Suppressor macrophage (primary cell): ENCODE measurements around the gene DDA1.
A peak's percentile ranks its signal among the peaks of the same experiment; 100 is the strongest.
"Not testable (repeated sequence)": the region's sequence is repeated elsewhere in the genome, so short reads cannot be mapped to it uniquely, and the experiment has no call there.

ENCODE experiments used
- DNase-seq, 4 experiments: peaks; one replicate each; pipeline ENCODE4 v3.0.0-alpha.2; 2020 to 2022
- total RNA-seq, 17 experiments: gene quantifications; one replicate each; lab custom pipeline; 2026; ENCODE audit warnings: mixed read lengths in 6 of 17, inconsistent platforms in 3 of 17; lab: John Stamatoyannopoulos, UW

Gene DDA1
- total RNA-seq = 17.9 to 37.9 (median 21.4) reads per million in 17 experiments

- DNase-seq = peak; percentile 99 to 100 (median 100)
Measured at GRCh38 chr19:17309198-17309964, at the start of gene DDA1. Gene DDA1, plus strand, starts transcription at chr19:17309563. Its CDS starts 92 bp downstream, at chr19:17309655.

- no peak for DNase-seq
Measured at GRCh38 chr19:17259934-17260333, 49.4 kb upstream of the DDA1 start.

DNA sequence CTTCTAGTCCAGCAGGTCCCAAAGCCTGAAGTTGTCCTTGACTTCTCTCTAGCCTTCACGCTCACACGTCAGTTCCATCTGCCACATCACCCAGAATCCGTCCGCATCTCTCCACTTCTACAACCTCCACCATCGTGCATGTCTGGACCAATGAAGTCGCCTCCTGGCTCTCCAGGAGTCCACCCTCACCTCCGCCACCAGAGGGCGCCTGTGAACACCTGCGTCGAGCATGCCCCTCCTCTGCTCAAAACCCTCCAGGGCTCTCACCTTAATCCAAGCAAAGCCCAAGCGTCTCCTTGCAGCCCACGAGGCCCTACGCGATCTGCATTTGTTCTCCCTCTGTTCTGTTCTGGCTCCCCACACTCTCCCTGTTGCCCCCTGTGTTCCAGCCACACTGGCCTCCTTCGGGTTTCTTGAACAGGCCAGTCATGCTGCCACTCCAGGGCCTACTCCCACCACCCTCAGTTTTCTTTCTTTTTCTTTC lies 48.5 kb upstream of the DDA1 start:
- peak; percentile 82 to 93 (median 88) for DNase-seq

DNA sequence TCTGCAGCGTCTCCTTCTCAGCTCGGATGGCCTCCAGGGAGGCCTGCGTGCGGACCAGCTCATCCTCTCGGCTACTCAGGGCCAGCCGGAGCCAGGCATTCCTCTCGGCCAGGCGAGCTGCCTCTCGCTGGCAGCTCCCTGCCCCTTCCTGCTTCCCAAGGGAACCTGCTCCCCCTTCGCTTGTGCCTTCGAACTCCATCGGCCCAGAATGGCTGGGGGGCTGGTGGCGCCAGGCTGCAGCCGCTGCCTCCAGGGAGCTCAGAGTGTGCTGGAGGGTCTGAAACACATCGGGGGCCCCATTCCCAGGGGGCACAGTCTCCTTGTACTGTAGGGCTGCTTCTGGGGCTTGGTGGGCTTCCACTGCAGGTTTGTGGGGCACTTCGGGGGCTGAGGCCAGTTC lies 46.8 kb upstream of the DDA1 start:
- no peak for DNase-seq

DNA sequence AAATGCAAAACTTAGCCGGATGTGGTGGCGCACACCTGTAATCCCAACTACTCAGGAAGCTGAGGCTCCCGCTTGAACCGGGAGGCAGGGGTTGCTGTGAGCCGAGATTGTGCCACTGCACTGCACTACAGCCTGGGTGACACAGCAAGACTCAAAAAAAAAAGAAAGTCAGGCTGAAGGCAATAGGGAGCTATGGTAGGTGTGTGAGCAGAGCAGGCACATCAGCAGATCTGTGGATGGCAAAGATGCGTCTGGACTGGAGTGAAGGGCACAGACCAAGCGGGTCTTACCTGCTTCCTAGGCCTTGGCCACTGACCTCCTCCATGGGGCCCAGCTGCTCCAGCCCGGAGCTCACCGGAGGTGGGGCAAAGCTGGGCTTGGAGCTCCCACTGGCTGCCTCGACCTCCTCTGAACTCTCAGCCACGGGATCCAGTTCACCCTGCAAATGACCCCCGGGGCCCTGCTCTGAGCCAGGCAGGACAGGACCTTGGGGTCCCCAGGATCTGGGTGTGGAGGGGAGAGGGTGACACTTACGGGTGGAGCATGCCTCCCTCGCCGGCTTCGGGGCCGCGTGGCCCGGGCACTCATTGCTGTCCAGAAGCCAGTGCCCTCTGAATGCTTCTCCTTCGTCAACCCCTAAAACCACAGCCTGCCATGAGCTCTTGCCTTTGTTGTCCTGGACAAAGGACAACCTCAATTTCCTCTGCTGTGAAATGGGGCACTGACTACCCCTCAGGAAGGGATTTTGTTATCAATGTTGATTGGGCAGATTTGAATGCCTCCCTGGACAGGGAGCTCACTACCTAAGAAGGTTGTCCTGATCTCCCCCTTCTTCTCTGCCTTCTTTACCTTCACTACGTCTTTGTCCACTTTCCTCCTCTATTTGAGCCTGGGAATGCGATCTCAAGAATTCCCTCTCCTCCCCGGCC lies 45.4 kb upstream of the DDA1 start:
- no peak for DNase-seq

GRCh38 chr19:17264641-17264979 lies 44.8 kb upstream of the DDA1 start, which contains the start of gene USHBP1:
Gene USHBP1, minus strand, starts transcription at chr19:17264745. Its CDS starts 446 bp downstream, at chr19:17264299.
- no peak for DNase-seq

DNA sequence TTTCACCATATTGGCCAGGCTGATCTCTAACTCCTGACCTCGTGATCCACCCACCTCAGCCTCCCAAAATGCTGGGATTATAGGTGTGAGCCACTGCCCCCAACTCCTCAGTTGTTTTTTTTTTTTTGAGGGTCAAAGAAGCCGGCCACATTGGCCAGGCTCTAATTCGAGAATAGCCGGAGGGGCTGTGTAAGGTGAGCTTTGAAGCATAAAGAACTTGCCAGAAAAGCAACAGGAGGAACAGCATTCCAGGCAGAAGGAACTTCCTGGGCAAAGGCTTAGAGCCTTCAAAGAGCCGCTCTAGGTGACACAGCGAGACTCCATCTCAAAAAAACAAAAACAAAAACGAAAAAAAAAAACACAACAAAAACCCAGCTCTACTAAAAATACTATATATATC lies 43.3 kb upstream of the DDA1 start:
- DNase-seq = no peak

DNA sequence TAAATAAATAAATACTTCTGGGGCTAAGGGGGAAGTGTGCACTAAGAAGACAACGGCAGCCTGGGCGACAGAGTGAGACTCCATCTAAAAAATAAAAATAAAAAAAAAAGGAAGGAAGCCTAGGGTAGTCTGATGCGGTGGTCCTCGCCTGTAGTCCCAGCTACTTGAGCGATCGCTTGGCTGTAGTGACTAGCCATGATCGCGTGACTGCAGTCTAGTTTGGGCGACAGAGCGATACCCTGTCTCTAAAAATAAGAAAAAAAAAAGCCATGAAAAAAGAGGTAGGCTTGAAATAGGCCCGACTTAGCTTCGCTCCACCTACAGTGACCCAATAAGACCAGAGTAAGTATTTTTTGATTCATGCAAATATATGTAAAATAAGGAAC lies 42.8 kb upstream of the DDA1 start:
- DNase-seq = peak in 2 of 4 experiments; percentile 26 to 39

- peak; percentile 95 to 97 (median 97) for DNase-seq
Measured at GRCh38 chr19:17266975-17267788, 42.2 kb upstream of the DDA1 start, which contains the start of gene BABAM1. Gene BABAM1, plus strand, starts transcription at chr19:17267443. Its CDS starts 1,364 bp downstream, at chr19:17268807.

- DNase-seq = no peak
Measured at GRCh38 chr19:17268754-17269153, 40.6 kb upstream of the DDA1 start.

DNA sequence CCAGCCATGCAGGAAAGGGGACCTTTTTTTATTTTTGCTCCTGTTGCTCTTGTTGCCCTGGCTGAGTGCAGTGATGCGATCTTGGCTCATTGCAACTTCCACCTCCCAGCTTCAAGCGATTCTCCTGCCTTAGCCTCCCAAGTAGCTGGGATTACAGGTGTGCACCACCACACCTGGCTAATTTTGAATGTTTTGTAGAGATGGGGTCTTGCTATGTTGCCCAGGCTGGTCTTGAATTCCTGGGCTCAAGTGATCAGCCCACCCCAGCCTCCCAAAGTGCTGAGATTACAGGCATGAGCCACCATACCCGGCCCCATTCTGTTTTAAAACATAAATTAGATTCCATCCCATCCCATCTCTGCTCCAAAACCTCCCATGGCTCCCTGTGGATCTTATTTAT lies 34.5 kb upstream of the DDA1 start:
- not testable (repeated sequence) for DNase-seq

- no peak for DNase-seq
Measured at GRCh38 chr19:17275441-17276175, 33.8 kb upstream of the DDA1 start.

DNA sequence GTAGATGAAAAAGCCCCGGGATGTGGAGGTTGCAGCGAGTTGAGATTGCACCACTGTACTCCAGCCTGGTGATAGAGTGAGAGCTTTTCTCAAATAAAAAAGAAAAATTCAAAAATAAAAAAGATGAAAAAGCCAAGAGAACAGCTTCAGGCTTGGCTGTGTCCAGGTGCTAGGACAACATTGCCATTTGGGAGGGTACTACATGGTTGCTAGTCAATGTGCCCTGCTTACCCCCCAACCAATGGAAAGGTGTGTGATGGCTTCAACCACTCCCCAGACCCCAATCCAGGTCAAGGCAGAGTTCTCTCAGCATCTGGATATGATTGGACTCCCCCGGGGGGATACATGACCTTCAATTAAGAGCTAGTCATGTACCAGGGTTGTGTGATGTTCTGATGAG lies 29.9 kb upstream of the DDA1 start:
- no peak for DNase-seq

DNA sequence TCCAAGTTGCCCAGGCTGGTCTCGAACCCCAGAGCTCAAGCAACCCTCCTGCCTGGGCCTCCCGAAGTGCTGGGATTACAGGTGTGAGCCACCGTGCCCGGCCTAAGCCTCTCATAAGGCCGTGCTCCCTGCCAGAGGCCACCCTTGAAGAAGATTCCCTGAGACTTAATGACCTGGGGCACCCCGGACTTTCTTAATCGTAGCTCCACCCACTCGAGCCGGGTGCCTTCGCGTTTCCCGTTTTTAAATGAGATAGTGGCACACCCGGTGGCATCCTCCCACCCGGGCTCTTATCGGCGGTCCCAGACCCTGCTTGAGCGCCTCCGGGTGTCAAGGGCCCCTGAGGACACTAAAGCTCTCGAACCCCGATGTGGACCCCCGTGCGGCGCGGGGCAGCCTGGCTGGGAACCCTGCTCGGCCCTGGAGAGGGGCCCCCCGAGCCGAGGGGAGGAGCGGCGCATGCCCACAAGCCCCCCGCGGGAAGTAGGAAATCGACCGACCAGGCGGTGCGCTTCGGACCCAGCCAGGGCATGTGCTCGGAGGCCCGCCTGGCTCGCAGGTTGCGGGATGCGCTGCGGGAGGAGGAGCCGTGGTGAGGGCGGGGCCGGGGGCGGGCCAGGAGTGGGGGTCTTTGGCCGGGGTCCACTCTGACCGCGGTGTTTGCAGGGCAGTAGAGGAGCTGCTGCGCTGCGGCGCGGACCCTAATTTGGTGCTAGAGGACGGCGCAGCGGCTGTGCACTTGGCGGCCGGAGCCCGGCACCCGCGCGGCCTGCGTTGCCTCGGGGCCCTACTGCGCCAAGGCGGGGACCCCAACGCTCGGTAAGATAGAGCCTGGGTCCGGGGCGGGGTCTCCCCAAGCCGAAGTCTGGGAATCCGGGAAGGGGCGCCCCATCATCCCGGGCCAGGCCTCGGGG lies 27.7 kb upstream of the DDA1 start, which contains the start of gene ANKLE1:
TSS of gene ANKLE1 (plus strand) at position 511 of the 914 bp plus-strand sequence. CDS start at position 531, 20 bp downstream.
- peak; percentile 61 to 87 (median 82) for DNase-seq

DNA sequence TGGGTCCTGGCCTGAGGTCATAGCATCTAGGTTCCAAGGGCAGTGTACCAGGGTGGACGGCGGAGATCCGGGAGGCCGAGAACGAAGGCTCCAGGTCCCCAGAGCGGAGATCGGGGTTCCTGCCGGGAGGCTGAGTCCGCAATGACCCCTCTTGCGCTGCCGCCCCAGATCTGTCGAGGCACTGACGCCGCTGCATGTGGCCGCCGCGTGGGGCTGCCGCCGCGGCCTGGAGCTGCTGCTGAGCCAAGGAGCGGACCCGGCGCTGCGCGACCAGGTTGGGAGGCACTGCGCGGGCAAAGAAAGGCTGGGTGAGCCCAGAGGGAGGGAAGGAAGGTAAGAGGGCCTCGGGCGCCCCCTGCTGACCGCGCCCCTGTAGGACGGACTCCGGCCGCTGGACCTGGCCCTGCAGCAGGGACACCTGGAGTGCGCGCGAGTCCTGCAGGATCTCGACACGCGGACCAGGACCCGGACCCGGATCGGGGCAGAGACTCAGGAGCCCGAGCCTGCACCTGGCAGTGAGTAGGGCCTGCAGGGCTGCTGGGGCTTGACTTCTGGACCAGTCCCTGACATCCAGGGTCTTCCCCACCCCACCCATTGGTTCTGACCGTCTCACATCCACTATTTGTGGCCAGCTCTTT lies 26.8 kb upstream of the DDA1 start:
- DNase-seq = peak; percentile 79 to 93 (median 86)

DNA sequence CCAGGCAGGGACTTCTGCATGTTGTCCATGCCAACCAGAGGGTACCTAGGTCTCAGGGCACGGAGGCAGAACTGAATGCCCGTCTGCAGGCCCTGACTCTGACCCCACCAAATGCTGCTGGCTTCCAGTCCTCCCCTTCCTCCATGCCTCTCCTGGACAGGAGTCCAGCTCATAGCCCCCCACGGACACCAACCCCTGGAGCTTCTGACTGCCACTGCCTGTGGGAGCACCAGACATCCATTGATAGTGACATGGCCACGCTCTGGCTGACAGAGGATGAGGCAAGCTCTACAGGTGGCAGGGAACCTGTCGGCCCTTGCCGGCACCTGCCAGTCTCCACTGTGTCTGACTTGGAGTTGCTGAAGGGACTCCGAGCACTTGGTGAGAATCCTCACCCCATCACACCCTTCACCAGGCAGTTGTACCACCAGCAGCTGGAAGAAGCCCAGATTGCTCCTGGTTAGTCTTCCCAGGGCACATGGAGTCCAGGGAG lies 25.8 kb upstream of the DDA1 start:
- no peak for DNase-seq

GRCh38 chr19:17285415-17286135 lies 23.8 kb upstream of the DDA1 start:
- no peak for DNase-seq

- no peak for DNase-seq
Measured at GRCh38 chr19:17286263-17286662, 23.1 kb upstream of the DDA1 start.

GRCh38 chr19:17286752-17287151 lies 22.6 kb upstream of the DDA1 start:
- DNase-seq = no peak
